Stimulated activated CD4-positive, alpha-beta T cell treated with anti-CD3 and anti-CD28 coated beads, Interleukin-2, amount 100 ng/mL, for 4 hours (primary cell): ENCODE data around the gene HACD2.

Experiments used
- DNase-seq: peaks from one replicate; pipeline ENCODE4 v3.0.0-alpha.2; 2020; ENCODE audit warnings: low read depth

The HACD2 gene

GRCh38 chr3:123481071-123481470 lies 103.8 kb downstream of the HACD2 start:
- no peak for DNase-seq

- DNase-seq = no peak
These were observed 104.4 kb downstream of the HACD2 start for GRCh38 chr3:123480428-123480827.

GRCh38 chr3:123479891-123480290 lies 105.0 kb downstream of the HACD2 start:
- no peak for DNase-seq

- no peak for DNase-seq
These were observed 106.5 kb downstream of the HACD2 start for GRCh38 chr3:123478314-123478713.

GRCh38 chr3:123476967-123477750 lies 107.7 kb downstream of the HACD2 start:
- DNase-seq = no peak

GRCh38 chr3:123475786-123476185 lies 109.1 kb downstream of the HACD2 start:
- no peak for DNase-seq

GRCh38 chr3:123471106-123471505 lies 113.7 kb downstream of the HACD2 start:
- DNase-seq = no peak

- DNase-seq = no peak
These were observed 115.4 kb downstream of the HACD2 start for GRCh38 chr3:123469323-123469995.

- no peak for DNase-seq
These were observed 117.8 kb downstream of the HACD2 start for GRCh38 chr3:123467046-123467445.

GRCh38 chr3:123464211-123464610 lies 120.6 kb downstream of the HACD2 start:
- DNase-seq = no peak

GRCh38 chr3:123459862-123460261 lies 125.0 kb downstream of the HACD2 start:
- no peak for DNase-seq

- DNase-seq = no peak
These were observed 126.6 kb downstream of the HACD2 start for GRCh38 chr3:123458255-123458654.

GRCh38 chr3:123457841-123458240 lies 127.0 kb downstream of the HACD2 start:
- no peak for DNase-seq

- no peak for DNase-seq
These were observed 131.2 kb downstream of the HACD2 start for GRCh38 chr3:123453675-123454074.

GRCh38 chr3:123451186-123451585 lies 133.7 kb downstream of the HACD2 start:
- no peak for DNase-seq

- no peak for DNase-seq
These were observed 134.8 kb downstream of the HACD2 start for GRCh38 chr3:123449997-123450604.

GRCh38 chr3:123449102-123449996 lies 135.5 kb downstream of the HACD2 start:
- DNase-seq = no peak

- DNase-seq = no peak
These were observed 136.2 kb downstream of the HACD2 start, which contains the start of gene ADCY5 for GRCh38 chr3:123448536-123449101. Gene ADCY5 (minus strand): TSS chr3:123449090. CDS start chr3:123448545, 545 bp downstream.

- no peak for DNase-seq
These were observed 136.9 kb downstream of the HACD2 start for GRCh38 chr3:123447749-123448517.

- no peak for DNase-seq
These were observed 137.5 kb downstream of the HACD2 start for GRCh38 chr3:123447416-123447748.

GRCh38 chr3:123446610-123447109 lies 138.2 kb downstream of the HACD2 start:
- DNase-seq = no peak
